NCI-H1694 treated with DMSO at 0.1 percent for 48 hours (cell line): ENCODE measurements around the gene PRTG.
"Not testable (repeated sequence)": the region's sequence is repeated elsewhere in the genome, so short reads cannot be mapped to it uniquely, and the experiment has no call there.

Source experiments
- DNase-seq: peaks from one replicate; lab custom pipeline; 2025; lab: John Stamatoyannopoulos, UW

The PRTG gene

DNA sequence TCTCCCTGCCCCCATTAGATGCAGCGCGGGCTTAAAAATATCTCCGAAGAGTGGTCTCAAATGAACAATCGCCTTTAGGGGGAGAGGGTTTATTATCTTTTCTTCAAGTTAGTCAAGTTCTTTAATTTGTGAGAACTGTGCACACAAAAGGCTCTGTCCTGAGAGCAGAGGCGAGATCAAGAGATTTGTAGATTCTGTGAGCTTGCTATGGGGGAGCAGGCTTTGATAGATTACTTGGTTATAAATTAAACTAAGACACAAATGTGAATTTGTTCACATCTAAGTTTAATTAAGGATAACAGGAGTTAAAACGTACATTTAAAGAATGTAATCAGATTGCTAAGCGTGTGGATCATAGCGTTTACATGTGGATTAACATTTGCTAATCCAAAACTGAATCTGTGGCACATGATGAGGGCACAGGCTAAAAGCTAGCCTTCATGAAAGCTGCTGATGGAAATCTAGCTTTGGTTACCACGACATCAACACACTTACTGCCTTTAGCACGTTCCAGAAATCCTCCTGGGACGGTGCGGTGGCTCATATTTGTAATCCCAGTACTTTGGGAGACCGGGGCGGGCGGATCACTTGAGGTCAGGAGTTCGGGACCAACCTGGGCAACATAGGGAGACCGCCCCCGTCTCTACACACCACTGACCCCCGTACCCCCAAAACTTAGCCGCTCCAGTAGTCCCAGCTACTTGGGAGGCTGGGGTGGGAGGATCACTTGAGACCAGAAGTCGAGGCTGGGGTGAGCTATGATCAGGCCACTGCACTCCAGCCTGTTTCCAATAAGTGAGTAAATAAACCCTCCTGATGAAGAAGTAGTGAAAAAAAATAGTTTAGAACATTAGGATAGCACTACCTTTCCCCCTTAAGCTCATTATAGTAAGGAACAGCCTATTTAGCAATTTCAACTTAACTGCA is 1.0 kb upstream of the PRTG start:
- no peak for DNase-seq

DNA sequence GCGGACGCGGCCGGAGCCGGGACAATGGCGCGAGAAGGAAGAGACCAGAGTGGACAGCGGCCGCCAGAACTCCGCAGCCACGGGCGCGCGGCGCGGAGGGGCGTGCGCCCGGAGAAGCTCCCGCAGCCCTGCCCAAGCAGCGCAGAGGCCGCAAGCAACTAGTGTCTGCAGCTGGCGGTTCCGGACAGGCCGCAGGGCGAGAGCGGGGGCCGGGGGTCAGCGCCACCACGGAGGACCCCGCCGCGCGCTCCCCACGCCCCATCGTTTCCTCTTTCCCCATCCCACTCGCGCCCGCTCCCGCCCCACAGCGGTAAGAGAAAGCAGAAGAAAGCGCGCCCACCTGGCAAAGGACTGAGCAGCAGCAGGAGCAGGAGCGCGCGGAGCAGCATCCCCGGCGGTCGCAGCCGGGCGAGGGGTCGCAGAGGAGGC is 440 bp downstream of the PRTG start:
- DNase-seq: peak; percentile 22

DNA sequence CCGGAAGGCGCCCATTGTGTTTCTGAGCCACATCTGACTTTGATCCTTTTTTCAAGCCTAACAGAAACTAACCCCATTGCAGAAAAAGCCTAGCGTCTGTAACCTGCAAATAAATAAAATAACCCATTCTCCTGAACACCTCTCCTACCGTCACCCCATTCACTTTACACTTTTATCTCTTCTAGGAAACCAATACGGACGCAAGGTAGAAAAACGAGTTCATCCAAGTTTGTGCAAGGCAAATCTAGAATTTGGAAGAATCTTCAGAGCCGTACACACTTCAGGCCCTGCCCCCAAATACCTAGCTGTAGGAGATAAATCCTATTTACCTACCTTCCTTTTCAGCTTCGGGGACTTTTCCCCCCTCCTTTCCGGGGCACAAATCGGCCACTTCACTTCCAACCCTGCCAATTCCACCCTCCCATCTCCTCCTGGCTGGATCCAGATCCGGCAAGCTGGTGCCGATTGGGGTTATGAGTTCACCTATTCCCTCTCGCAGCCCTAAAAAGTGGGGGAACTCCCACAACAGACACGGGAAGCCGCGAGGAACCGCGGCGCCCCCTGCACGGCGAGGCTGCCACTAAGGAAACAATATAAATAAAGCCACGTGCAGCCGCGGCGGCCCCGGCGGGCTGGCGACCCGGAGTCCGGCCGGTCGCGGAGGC is 987 bp downstream of the PRTG start:
- no peak for DNase-seq

DNA sequence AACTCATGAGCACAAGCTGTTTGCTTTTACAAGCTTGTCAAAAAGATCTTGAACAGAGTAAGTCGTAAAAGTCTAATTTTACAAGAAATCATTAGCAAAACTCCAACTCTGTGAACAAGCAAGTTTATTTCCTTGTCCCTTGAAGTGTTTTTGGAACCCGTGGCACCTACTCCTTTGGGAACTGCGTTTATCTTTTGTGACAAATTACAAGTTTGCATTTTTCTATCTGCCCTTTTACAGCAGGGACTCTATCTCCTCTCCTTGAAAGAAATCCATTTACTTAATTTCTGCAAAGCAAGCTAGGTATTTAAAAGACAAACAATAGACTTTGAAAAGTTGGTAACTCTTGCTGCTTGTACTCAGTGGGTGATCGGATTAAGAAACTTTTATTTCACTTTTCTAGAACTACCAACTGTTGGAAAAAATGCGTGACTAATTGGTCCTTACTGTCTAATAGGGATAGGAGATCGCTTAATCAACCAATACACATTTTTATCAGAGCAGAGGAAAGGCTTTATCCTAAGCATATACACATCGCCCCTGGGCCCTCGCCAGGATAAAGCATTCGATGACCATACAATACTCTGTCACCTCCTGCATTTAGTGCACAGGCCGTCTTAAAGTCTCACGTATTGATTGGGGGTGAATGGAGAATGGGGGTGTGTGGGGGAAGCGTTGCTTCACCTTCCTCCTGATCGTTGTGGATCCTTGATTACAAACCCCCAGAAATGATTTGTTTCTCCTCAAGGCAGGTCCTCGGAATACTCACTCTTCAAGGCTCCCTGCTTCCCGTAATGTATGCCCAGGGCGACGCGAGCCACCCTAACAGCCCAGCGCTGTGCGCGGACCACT is 1.7 kb downstream of the PRTG start:
- no peak for DNase-seq

DNA sequence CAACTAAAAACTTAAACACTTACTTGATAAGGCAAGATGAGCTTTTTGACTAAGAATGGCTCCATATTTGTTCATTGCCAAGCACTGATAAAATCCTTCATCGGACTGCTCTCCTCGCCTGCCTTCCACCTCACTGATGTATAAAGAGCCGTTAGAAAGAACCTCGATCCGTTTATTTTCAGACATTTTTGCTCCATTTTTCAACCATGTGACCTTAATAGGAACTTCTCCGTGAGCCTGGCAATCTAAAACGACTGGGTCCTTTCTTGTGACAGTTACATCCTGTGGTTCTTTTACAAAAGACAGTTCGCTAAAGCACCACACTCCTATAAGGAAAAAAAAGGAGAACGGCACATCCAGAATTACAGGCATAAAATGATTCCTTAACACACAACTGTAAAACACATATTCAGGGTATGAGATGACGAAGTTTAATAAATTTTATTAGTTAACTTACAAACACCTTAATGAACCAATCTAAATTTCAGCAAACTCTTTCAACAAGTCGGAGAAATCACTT is 2.5 kb downstream of the PRTG start:
- no peak for DNase-seq

DNA sequence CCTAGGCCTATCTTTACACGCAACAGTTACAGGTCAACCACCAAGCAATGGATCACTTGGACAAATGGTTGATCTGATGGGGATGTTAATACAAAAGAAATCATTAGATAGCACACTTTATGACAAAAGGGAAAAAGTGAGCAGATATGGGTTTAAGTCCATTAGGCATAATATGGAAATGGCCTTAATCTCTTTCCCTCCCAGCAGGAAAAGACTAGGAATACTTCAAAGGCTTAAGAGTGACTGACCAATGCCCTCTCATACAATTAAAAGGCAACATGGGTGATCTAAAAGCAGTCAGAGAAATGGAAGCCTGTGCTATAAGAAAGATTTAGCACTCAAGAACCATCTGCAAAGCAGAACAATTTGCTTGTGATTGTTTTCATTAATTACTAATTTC is 3.3 kb downstream of the PRTG start:
- DNase-seq: no peak

DNA sequence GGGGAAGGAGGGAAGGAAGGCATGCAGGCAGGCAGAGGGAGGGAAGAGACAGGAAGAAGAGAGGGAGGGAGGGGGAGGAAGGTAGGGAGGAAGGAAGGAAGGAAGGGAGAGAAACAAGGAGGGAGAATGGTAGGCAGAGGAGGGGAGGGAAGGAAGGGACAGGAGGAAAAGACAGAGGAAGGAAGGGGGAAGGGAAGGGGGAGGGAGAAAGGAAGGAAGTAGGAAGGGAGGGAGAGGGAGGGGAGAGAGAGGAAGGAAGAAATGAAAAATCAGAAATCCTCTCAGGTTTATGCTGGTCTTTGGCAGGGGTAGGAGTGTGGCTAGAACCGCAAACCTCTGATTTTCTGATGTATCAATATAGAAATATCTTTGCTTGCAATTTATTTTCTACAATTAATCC is 4.2 kb downstream of the PRTG start:
- no peak for DNase-seq

DNA sequence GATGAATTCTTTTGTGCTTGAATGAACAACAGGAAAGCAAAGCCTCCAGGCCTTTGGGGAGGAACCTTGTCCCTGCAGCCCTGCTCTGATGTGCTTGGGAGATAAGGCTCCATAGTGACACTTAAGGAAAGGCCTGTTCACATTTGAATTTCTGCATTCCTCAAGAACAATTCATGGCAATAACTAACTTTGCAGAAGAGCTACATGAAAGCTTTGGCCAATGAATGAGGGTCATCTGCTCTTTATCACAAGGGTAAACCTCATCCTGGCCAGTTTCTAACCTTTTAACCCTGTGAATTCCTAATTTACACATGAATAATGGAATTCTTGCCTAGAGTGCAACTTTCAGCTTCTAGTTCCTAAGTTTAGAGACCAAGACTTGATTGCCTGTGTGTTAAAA is 5.6 kb downstream of the PRTG start:
- DNase-seq: no peak

DNA sequence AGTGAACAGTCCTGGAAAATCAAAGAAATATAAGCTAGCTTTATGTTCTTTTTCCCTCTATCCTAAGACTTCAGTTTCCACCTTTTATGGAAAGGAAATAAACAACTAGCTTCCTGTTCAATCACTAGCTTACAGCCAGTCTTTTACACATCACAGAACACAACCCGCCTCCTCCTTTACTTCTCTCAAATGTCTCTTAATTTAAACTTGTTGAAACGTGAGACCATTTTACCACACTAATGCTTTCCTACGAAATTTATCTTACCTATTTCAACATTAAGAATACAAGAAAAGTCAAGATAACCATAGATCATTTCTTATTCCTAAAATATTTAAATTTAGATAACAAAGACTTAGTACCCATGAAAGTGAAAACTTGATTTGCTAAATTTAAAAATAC is 6.2 kb downstream of the PRTG start:
- no peak for DNase-seq

DNA sequence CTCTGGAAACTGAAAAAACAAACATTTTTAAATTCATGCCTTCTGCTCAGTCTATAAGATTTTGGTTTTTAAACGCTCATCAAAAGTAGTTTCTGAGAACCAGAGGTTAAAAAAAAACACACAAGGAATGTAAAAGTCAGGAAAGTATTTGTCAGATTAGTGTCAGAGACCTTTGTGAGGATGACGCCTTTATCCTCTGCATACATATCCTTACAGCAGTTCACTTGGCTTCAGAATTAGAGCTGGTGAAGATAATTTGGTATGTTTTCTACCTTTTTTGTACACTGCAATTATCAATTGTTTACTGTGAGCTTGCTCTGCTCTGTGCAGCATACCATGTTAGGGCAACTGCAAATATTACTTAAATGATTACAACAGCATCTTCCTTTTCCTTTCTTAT is 8.3 kb downstream of the PRTG start:
- DNase-seq: no peak

DNA sequence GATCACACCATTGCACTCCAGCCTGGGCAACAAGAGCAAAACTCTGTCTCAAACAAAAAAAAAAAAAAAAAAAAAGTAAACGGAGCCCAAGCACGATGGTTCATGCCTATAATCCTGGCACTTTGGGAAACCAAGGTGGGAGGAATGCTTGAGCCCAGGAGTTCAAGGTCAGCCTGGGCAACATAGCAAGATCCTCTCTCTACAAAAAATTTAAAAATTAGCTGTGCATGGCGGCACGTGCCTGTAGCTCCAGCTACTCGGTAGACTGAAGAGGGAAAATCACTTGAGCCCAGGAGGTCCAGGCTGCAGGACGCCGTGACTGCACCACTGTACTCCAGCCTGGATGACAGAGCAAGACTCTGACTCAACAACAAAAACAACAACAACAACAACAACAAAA is 9.5 kb downstream of the PRTG start:
- DNase-seq: not testable (repeated sequence)

DNA sequence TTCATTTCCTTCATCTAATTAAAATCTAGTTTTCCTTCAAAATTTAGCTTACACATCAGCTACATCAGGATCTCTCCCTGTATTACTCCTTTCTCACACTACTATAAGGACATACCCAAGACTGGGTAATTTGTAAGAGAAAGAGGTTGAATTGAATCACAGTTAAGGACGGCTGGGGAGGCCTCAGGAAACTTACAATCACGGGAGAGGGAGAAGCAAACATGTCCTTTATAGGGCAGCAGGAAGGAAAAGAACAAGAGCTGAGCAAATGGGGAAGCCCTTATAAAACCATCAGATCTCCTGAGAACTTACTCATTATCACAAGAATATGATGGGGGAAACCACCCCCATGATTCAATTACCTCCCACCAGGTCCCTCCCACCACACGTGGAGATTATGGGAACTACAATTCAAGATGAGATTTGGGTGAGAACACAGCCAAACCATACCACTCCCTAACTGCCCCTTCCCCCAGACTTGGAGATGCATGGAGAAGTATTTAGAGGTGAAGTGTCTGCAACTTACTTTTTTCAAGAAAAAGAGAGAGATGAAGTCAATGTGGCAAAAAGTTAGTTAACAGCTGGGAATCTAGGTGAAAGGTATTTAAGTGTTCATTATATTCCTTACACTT is 21.3 kb downstream of the PRTG start:
- DNase-seq: no peak

DNA sequence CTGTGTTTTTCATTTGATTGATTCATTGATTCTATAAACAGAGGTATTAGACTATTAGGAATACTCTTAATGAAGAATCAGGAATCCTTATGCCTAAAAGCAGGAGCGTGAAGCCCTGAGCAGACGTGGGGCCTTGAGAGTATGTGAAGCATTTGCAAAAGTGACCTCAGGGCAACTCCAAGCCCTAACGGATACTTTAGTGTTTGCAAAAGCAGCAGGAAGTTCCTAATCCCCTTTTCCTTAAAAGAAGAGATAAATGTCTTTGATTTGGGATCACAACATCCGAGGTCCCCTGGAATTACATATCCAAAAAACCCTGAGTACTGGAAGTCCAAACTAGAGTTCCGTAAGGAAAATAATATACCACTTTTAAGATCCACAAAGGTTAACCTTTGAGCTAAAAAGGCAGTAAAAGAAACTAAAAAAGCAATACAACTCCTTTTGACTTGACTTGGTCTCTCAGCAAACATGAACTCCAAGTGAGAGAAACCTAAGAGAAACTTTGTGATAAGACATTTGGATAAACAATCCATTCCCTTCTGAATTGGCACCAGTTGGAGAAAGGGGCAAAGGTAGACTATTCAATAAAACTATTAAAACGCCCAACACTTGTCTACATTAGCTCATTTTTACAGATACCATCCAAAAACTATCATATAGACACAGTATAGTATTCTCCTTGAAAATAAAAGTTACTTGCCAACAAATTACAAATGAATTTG is 27.4 kb downstream of the PRTG start:
- DNase-seq: no peak

DNA sequence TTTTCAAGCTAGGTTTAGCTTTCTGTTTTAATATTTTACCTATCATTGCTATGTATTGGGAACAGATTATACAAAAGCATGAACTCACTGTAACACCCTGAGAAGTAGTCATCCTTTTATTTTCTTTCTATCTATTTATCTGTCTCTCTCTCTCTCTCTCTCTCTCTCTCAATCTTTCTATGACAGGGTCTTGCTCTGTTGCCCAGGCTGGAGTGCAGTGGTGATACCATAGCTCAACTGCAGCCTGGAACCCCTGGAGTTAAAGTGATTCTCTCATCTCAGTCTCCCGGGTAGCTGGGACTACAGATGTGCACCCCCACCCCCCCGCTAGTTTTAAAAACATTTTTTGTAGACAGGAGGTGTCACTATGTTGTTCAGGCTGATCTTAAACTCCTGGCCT is 28.9 kb downstream of the PRTG start:
- DNase-seq: no peak

DNA sequence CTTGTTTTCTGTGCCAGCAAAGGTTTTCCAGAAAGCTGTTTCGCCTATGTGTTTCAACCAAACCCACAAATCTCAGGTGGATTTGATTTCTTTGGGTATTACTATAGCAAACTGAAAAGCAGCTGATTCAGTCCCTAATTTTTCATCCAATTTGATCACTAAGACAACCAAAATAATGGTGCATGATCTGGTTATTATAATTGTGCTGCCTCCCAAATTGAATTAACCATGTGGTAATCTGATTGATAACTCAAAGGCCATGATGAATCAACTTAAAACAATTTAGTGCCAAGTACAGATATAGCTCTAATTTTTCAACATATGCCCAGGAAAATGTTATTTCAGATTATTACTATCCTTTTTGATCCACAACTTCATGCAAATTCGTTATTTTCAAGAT is 30.6 kb downstream of the PRTG start:
- DNase-seq: no peak

DNA sequence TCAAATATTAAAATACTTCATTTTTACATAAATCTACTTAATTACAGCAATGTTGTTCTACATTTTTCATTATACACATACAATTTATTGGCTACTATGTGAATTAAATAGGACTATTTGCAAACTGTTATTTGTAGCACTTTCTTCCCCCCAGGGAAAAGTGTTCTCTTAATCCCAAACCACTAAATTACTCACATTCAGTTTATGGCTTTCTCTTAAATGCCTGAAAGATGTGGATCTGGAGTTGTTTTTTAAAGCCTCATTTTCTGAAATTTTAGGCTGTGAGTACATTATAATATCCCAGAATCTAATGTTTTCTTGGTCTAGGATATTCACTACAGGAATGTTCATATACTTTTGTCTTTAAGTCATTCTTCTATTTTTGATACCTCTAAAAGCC is 32.7 kb downstream of the PRTG start:
- no peak for DNase-seq

DNA sequence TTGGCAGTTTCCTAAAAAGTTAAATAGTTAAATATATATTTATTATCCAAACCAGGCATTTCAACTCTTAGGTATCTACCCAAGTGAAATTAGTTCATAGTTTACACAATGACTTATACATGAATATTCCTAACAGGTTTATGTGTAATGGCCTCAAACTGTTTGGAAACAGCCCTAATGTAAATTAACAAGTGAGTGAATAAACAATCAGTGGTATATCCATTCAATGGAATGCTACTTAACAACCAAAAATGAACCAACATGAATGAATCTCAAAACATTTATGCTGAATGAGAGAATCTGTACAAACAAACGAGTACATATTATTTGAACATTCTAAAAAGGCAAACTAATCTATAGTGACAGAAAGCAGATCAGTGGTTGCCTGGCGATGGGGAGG is 33.5 kb downstream of the PRTG start:
- no peak for DNase-seq

DNA sequence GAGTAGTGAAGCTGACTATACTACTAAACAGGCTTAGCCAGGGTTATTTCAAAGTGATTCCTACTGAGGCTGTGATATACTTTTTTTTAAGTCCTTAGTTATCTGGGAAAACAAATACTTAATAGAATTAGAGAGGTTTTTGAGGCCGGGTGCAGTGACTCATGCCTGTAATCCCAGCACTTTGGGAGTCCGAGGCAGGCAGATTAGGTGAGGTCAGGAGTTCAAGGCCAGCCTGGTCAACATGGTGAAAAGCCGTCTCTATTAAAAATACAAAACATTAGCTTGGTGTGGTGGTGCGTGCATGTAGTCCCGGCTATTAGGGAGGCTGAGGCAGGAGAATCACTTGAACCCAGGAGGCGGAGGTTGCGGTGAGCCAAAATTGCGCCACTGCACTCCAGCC is 34.2 kb downstream of the PRTG start:
- DNase-seq: no peak

DNA sequence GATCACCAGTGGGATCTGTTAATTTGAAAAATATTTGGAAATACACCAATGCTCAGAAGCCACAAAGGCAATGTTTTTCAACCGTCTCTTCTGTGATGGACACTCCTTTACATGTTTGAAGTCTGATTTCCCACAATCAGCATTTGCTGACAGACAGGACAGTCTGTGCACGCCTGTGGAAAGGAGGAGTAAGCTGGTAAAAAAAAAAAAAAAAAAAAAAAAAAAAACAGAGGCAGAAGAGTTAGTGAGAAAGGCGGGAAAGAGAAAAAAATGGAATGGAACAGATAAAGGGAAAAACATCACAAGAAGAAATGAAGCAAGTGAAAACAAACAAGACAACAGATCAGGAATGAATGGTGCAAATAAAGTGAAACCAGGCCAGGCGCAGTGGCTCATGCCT is 35.0 kb downstream of the PRTG start:
- no peak for DNase-seq

DNA sequence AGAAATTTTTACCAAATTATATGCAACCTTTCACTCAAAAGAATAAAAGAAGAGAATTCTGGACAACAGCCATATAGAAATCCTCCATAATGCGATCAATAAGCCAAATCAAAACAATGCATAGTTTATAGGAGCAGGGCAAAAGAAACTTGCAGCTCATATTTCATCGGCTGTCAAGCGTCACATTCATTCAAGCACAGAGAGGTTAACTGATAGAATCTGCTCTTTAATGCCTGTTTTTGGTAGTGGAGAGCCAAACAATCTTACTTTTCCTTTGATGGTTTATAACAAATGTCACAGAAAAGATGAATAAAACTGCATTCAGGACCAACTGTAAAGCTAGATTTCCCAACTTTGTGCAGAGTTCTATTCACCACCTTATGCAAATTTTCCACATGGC is 35.4 kb downstream of the PRTG start:
- DNase-seq: no peak

DNA sequence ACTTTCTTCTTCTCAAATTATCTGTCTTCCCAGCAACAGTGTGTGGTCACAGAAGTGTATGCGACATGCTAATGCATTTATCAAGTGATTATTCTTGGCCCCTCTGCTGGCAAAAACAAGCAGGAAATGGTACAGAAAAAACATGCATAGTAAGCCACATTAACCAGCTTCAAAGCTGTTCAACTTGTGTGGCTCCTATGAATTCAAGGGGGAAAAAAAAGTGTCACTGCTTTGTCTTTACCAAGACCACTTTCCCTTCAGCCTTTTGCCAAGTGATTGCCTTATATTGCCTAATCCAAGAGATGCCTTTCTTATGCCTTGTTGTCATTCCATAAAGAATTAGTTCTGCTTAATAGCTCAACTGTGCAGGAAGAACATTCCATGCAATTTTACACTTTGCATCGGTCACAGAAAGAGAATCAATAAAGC is 39.1 kb downstream of the PRTG start:
- no peak for DNase-seq
